WI38 (cell line): ENCODE results near the gene REEP6.
"Not testable (repeated sequence)": the region's sequence is repeated elsewhere in the genome, so short reads cannot be mapped to it uniquely, and the experiment has no call there.

Experiments used
- H3K4me3 ChIP-seq: 2 replicates; pipeline ENCODE4 v1.5.1; 2011; ENCODE audit warnings: low read depth, mild to moderate bottlenecking, control low read depth, low read length
- CTCF ChIP-seq: IDR thresholded peaks from 2 replicates; pipeline ENCODE4 v1.5.1; 2012; ENCODE audit warnings: low read depth, mild to moderate bottlenecking, control low read depth, low read length

The REEP6 gene

GRCh38 chr19:1496714-1497577 is 6.0 kb downstream of the REEP6 start:
- H3K4me3 ChIP-seq: no peak overlapping the region
- no peak for TF ChIP-seq CTCF

- no peak overlapping the region for H3K4me3 ChIP-seq
- no peak for TF ChIP-seq CTCF
These were observed 6.7 kb downstream of the REEP6 start for GRCh38 chr19:1497578-1498235.

DNA sequence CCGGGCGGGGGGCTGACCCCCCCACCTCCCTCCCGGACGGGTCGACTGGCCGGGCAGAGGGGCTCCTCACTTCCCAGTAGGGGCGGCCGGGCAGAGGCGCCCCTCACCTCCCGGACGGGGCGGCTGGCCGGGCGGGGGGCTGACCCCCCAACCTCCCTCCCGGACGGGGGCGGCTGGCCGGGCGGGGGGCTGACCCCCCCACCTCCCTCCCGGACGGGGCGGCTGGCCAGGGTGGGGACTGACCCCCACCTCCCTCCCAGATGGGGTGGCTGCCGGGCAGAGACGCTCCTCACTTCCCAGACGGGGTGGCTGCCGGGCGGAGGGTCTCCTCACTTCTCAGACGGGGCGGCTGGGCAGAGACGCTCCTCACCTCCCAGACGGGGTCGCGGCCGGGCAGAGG is 8.2 kb downstream of the REEP6 start:
- not testable (repeated sequence) for H3K4me3 ChIP-seq

DNA sequence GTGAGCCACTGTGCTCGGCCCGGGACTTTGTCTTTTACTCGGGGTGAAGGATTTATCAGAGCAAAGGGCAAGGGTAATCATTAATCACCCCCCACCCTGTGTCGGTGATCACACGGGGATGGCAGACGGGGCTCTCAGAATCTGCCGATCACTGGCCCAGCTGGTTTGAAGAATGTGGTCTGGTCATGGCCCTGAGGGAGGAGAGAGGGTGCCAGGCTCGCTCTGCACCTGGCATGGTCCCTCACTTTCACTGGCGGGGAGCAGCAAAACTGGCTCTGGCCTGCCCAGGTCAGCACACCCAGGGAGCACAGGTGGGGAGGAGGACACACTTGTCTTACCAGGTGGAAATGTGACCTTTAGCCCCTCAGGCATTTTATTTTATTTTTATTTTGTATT is 10.2 kb downstream of the REEP6 start:
- no peak for TF ChIP-seq CTCF
- no peak overlapping the region for H3K4me3 ChIP-seq

- no peak overlapping the region for H3K4me3 ChIP-seq
These were observed 11.6 kb downstream of the REEP6 start for GRCh38 chr19:1502433-1503088.

GRCh38 chr19:1503089-1503924 is 12.3 kb downstream of the REEP6 start:
- H3K4me3 ChIP-seq: no peak overlapping the region
- peak; percentile 69 for TF ChIP-seq CTCF

More at GRCh38 chr19:1502433-1503088, 11.6 kb downstream of the REEP6 start:
- no peak for TF ChIP-seq CTCF

- TF ChIP-seq CTCF: no peak
- H3K4me3 ChIP-seq: no peak overlapping the region
These were observed 13.2 kb downstream of the REEP6 start for GRCh38 chr19:1503925-1504773.
